Breast epithelium (tissue), 4 donors: Measurements from ENCODE around the gene SACS. TPM values are rescaled to one million over a fixed set of nuclear protein-coding genes. Genes with fewer than 3 reads are reported as not detected.

Experiments used
- DNase-seq, 2 donors: peaks; one replicate each; pipeline ENCODE4 v3.0.0-alpha.2; 2019; ENCODE audit warnings: low spot score in 2 of 2
- H3K27ac ChIP-seq, 2 donors: fragments of 200-600 bp; sonication (generic) in 1 of 2; one replicate each; pipeline ENCODE4 v1.5.1; 2016 to 2019; ENCODE audit warnings: mild to moderate bottlenecking in 1 of 2
- H3K27me3 ChIP-seq, 2 donors: fragments of 200-600 bp; sonication (generic) in 1 of 2; one replicate each; pipeline versions ENCODE4 v1.5.1 to v1.6.0; 2017 to 2019; ENCODE audit warnings: control low read depth in 1 of 2, mild to moderate bottlenecking in 1 of 2
- H3K36me3 ChIP-seq: fragments of 200-600 bp; one replicate; pipeline ENCODE4 v1.5.1; 2019
- H3K4me1 ChIP-seq, 2 donors: fragments of 200-600 bp; sonication (generic); one replicate each; pipeline ENCODE4 v1.5.1; 2016 to 2019; ENCODE audit warnings: control low read depth in 1 of 2
- H3K4me3 ChIP-seq, 3 donors: fragments of 200-600 bp; sonication (generic); 1 replicate in 2 of 3; 2 replicates in 1 of 3; pipeline ENCODE4 v1.5.1; 2016 to 2019; ENCODE audit warnings: mild to moderate bottlenecking in 3 of 3, moderate library complexity in 2 of 3
- H3K9me3 ChIP-seq, 2 donors: fragments of 200-600 bp; sonication (generic) in 1 of 2; one replicate each; pipeline ENCODE4 v1.5.1; 2016 to 2019; ENCODE audit warnings: control low read depth in 1 of 2
- CTCF ChIP-seq, 3 donors: fragments of 450-650 bp; IDR thresholded peaks; one replicate each; pipeline ENCODE4 v1.5.1; 2016 to 2017; ENCODE audit warnings: antibody characterized with exemption in 3 of 3, mild to moderate bottlenecking in 3 of 3, moderate library complexity in 3 of 3
- POLR2A ChIP-seq: fragments of 450-650 bp; IDR thresholded peaks from one replicate; pipeline ENCODE4 v1.6.1; 2016; ENCODE audit warnings: antibody characterized with exemption, mild to moderate bottlenecking, moderate library complexity
- POLR2AphosphoS5 ChIP-seq, 3 donors: sonication (generic); formaldehyde crosslinking; IDR thresholded peaks; one replicate each; pipeline ENCODE4 v1.6.1; 2017; ENCODE audit warnings: antibody characterized with exemption in 3 of 3
- intact Hi-C: fragments of 100-400 bp; cut with DNase I; formaldehyde crosslinking; loops from one replicate; pipeline ENCODE4 v1.15.1; 2023; ENCODE audit warnings: low total_unique reads
- total RNA-seq, 3 donors: library from RNA; depleted of rRNA; stranded (reverse); fragments of >200 nt; gene quantifications; one replicate each; pipeline ENCODE4 v1.1.0, GENCODE V29; 2016

SACS gene
- total RNA-seq, 3 donors from 2014 or later, result 26.2 to 36.3 (median 32.4) TPM

DNA sequence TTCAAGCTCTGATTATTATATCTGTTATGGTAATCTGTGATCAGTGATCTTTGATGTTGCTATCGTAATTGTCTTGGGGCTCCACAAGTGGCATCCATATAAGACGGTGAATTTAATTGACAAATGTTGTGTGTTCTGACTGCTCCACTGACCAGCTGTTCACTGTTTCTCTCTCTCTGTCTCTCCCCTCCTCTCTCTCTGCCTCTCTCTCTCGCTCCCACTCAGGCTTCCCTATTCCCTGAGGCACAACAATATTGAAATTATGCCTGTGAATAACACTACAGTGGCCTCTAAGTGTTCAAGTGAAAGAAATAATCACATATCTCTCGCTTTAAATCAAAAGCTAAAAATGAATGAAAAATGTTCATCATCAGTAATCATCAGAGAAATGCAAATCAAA is 4.4 kb upstream of the SACS start:
- Histone ChIP-seq H3K4me1 (no peaks in the 10 kb centered on the region), H3K27ac (no peak overlapping the region), H3K4me3 (no peak overlapping the region), H3K36me3 (no peaks in the 10 kb centered on the region), H3K9me3 (no peaks in the 10 kb centered on the region), H3K27me3 (no peaks in the 10 kb centered on the region)
- TF ChIP-seq POLR2AphosphoS5 (IDR thresholded peaks at IDR 0.05), result no peak
- TF ChIP-seq POLR2A, result no peak
- no peak for TF ChIP-seq CTCF (IDR thresholded peaks at IDR 0.05)
- no peak for DNase-seq
- intact Hi-C loops, result no loop called here

DNA sequence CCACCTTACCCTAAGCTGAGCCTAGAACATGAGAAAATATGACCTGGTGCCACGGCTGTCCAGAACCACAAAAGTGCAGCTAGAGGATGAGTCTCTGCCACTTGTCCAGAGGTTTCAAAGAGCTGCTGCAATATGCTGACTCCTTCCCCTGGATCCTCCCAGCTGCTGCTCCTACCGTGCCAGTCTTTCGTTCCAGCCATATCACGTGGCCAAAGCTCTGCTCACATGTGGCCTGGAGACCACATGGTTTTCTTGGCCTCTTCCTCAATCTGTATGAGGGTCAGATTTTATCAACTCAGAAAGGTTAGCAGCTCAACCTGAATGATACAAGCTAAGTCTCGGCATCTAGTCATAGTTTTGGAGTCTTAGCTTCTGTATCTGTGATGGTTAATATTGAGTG is 3.2 kb upstream of the SACS start:
- H3K27ac ChIP-seq, result no peak overlapping the region
- no peak for DNase-seq
- no peaks in the 10 kb centered on the region for H3K27me3 ChIP-seq
- H3K4me3 ChIP-seq, result no peak overlapping the region
- intact Hi-C loops, result no loop called here
- no peaks in the 10 kb centered on the region for H3K36me3 ChIP-seq
- TF ChIP-seq CTCF (IDR thresholded peaks at IDR 0.05) (no peak), POLR2A (no peak), POLR2AphosphoS5 (IDR thresholded peaks at IDR 0.05) (no peak)
- no peaks in the 10 kb centered on the region for H3K9me3 ChIP-seq
- no peaks in the 10 kb centered on the region for H3K4me1 ChIP-seq

GRCh38 chr13:23434491-23434890 is 989 bp upstream of the SACS start:
- Histone ChIP-seq H3K27ac (no peak overlapping the region), H3K27me3 (no peaks in the 10 kb centered on the region), H3K9me3 (no peaks in the 10 kb centered on the region), H3K36me3 (no peaks in the 10 kb centered on the region), H3K4me3 (no peak overlapping the region), H3K4me1 (no peaks in the 10 kb centered on the region)
- TF ChIP-seq CTCF (IDR thresholded peaks at IDR 0.05) (no peak), POLR2A (no peak), POLR2AphosphoS5 (IDR thresholded peaks at IDR 0.05) (no peak)
- intact Hi-C loops, result no loop called here
- no peak for DNase-seq

DNA sequence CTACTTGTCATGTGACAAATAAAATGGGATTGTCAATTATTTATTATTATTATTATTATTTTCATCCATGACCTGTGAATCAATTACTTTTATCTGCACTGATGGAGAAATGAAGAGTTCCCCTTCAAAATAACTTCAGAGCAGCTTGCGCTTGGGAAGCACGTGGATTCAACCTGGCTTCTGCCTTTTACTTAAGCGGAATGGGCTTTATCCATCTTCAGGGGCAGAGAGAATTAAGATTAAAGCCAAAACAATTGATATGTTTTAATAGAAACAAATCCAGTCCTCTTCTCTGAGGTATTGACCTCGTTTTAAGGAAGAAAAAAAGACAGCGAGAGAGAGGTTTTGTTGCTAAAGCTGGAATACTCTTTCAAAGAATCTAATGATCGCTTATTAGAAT is 876 bp downstream of the SACS start:
- Histone ChIP-seq H3K36me3 (no peaks in the 10 kb centered on the region), H3K27me3 (no peaks in the 10 kb centered on the region), H3K4me1 (no peaks in the 10 kb centered on the region), H3K9me3 (no peaks in the 10 kb centered on the region), H3K4me3 (peak overlapping the region; percentile 43 to 62 (median 53)), H3K27ac (no peak overlapping the region)
- intact Hi-C loops, result no loop called here
- TF ChIP-seq POLR2A, result no peak
- no peak for TF ChIP-seq CTCF (IDR thresholded peaks at IDR 0.05)
- no peak for TF ChIP-seq POLR2AphosphoS5 (IDR thresholded peaks at IDR 0.05)
- DNase-seq, result no peak

- intact Hi-C loops, result no loop called here
- H3K27ac ChIP-seq, result no peak overlapping the region
- no peaks in the 10 kb centered on the region for H3K27me3 ChIP-seq
- no peaks in the 10 kb centered on the region for H3K4me1 ChIP-seq
- TF ChIP-seq CTCF (IDR thresholded peaks at IDR 0.05) (no peak), POLR2A (no peak), POLR2AphosphoS5 (IDR thresholded peaks at IDR 0.05) (no peak)
- no peak overlapping the region for H3K4me3 ChIP-seq
- H3K36me3 ChIP-seq, result no peaks in the 10 kb centered on the region
- H3K9me3 ChIP-seq, result no peaks in the 10 kb centered on the region
- no peak for DNase-seq
Measured at GRCh38 chr13:23430664-23431063, 2.8 kb downstream of the SACS start.
